Peyer's patch (tissue), 4 donors: ENCODE data around the gene HADH. TPM values are rescaled to one million over a fixed set of nuclear protein-coding genes. Genes with fewer than 3 reads are reported as not detected.
A peak's percentile ranks its signal among the peaks of the same experiment; 100 is the strongest.

ENCODE experiments used
- DNase-seq, 3 donors: peaks; one replicate each; pipeline ENCODE4 v3.0.0-alpha.2; 2017 to 2019
- H3K27ac ChIP-seq, 4 donors: fragments of 200-600 bp; sonication (generic); one replicate each; pipeline ENCODE4 v1.5.1; 2016 to 2019
- H3K27me3 ChIP-seq, 2 donors: fragments of 200-600 bp; sonication (generic); one replicate each; pipeline ENCODE4 v1.5.1; 2019
- H3K36me3 ChIP-seq, 3 donors: fragments of 200-600 bp; sonication (generic); one replicate each; pipeline ENCODE4 v1.5.1; 2016 to 2019
- H3K4me1 ChIP-seq, 4 donors: fragments of 200-600 bp; sonication (generic); one replicate each; pipeline ENCODE4 v1.5.1; 2016 to 2019
- H3K4me3 ChIP-seq, 4 donors: fragments of 200-600 bp; sonication (generic); 1 replicate in 3 of 4; 2 replicates in 1 of 4; pipeline ENCODE4 v1.5.1; 2016 to 2019; ENCODE audit warnings: mild to moderate bottlenecking in 1 of 4
- H3K9me3 ChIP-seq, 4 donors: fragments of 200-600 bp; sonication (generic); one replicate each; pipeline ENCODE4 v1.5.1; 2016 to 2019; ENCODE audit warnings: mild to moderate bottlenecking in 1 of 4
- CTCF ChIP-seq, 6 experiments: fragments of 450-650 bp in 4 of 6; fragments of 200-600 bp in 2 of 6; sonication (generic) in 1 of 6; IDR thresholded peaks; one replicate each; pipeline ENCODE4 v1.5.1; 2017 to 2019; ENCODE audit warnings: antibody characterized with exemption in 6 of 6, mild to moderate bottlenecking in 3 of 6, moderate library complexity in 1 of 6
- POLR2A ChIP-seq, 2 donors: fragments of 450-650 bp; IDR thresholded peaks; one replicate each; pipeline ENCODE4 v1.5.1; 2017; ENCODE audit warnings: antibody characterized with exemption in 2 of 2, mild to moderate bottlenecking in 2 of 2, moderate library complexity in 2 of 2
- total RNA-seq, 4 donors: library from RNA; depleted of rRNA; stranded (reverse); fragments of >200 nt; gene quantifications; one replicate each; pipeline ENCODE4 v1.1.0, GENCODE V29; 2016

The HADH gene
- total RNA-seq, 4 donors from 2014 or later: 110 to 173 (median 131) TPM

- TF ChIP-seq CTCF (IDR thresholded peaks at IDR 0.05) (no peak), POLR2A (IDR thresholded peaks at IDR 0.05) (no peak)
Observed at GRCh38 chr4:108070775-108071174, 81.1 kb downstream of the HADH start.

GRCh38 chr4:108072300-108072699 lies 82.6 kb downstream of the HADH start:
- peak in 2 of 3 donors; percentile 44 to 60 for DNase-seq

More at GRCh38 chr4:108070775-108071174, 81.1 kb downstream of the HADH start:
- no peaks in the 10 kb centered on the region for H3K9me3 ChIP-seq
- H3K27ac ChIP-seq: no peak overlapping the region
- H3K4me3 ChIP-seq: no peak overlapping the region
- DNase-seq: no peak
- H3K4me1 ChIP-seq: no peaks in the 10 kb centered on the region
- H3K36me3 ChIP-seq: no peaks in the 10 kb centered on the region
- H3K27me3 ChIP-seq: no peaks in the 10 kb centered on the region

GRCh38 chr4:108078024-108078733 lies 88.5 kb downstream of the HADH start:
- no peak for DNase-seq
- Histone ChIP-seq H3K27ac (no peak overlapping the region), H3K27me3 (no peaks in the 10 kb centered on the region), H3K4me3 (no peak overlapping the region), H3K4me1 (no peaks in the 10 kb centered on the region), H3K9me3 (no peaks in the 10 kb centered on the region), H3K36me3 (no peaks in the 10 kb centered on the region)
- TF ChIP-seq CTCF (IDR thresholded peaks at IDR 0.05) (no peak), POLR2A (IDR thresholded peaks at IDR 0.05) (no peak)

More at GRCh38 chr4:108072300-108072699, 82.6 kb downstream of the HADH start:
- Histone ChIP-seq H3K4me1 (no peaks in the 10 kb centered on the region), H3K27me3 (no peaks in the 10 kb centered on the region), H3K36me3 (no peaks in the 10 kb centered on the region), H3K9me3 (no peaks in the 10 kb centered on the region), H3K27ac (no peak overlapping the region), H3K4me3 (no peak overlapping the region)
- TF ChIP-seq POLR2A (IDR thresholded peaks at IDR 0.05) (no peak), CTCF (IDR thresholded peaks at IDR 0.05) (no peak)

- no peak for DNase-seq
- Histone ChIP-seq H3K27me3 (no peaks in the 10 kb centered on the region), H3K27ac (no peak overlapping the region), H3K4me3 (no peak overlapping the region), H3K9me3 (no peaks in the 10 kb centered on the region), H3K4me1 (no peaks in the 10 kb centered on the region), H3K36me3 (no peaks in the 10 kb centered on the region)
- TF ChIP-seq POLR2A (IDR thresholded peaks at IDR 0.05) (no peak), CTCF (IDR thresholded peaks at IDR 0.05) (no peak)
Observed at GRCh38 chr4:108080747-108081146, 91.1 kb downstream of the HADH start.

- no peak for TF ChIP-seq CTCF (IDR thresholded peaks at IDR 0.05)
- TF ChIP-seq POLR2A (IDR thresholded peaks at IDR 0.05): no peak
- H3K4me1 ChIP-seq: no peaks in the 10 kb centered on the region
- H3K36me3 ChIP-seq: no peaks in the 10 kb centered on the region
- no peak overlapping the region for H3K27ac ChIP-seq
- DNase-seq: no peak
- no peak overlapping the region for H3K4me3 ChIP-seq
- H3K27me3 ChIP-seq: no peaks in the 10 kb centered on the region
- no peaks in the 10 kb centered on the region for H3K9me3 ChIP-seq
Observed at GRCh38 chr4:108081256-108081655, 91.6 kb downstream of the HADH start.

Other genes starting within 250 kb of the HADH start
- gene SGMS2, start 165.0 kb upstream of the HADH start, total RNA-seq: 100 to 1,000 TPM in 3 of 4 donors, 10 to 100 TPM in 1; 40.4 to 350 (median 254) TPM
- 10 to 100 TPM in 2 of 4 donors, 1 to 10 TPM in 2; 4.9 to 14.9 (median 7.7) TPM for gene CYP2U1, start 58.3 kb upstream of the HADH start, total RNA-seq
- 10 to 100 TPM in 1 of 4 donors, 1 to 10 TPM in 2, under 1 TPM in 1; 0.53 to 34.7 (median 4.4) TPM for gene LEF1, start 179.0 kb downstream of the HADH start, total RNA-seq